Fibroblast of the aortic adventitia (primary cell): ENCODE data around the gene GNB3. TPM values are rescaled to one million over a fixed set of nuclear protein-coding genes. Genes with fewer than 3 reads are reported as not detected.
A peak's percentile ranks its signal among the peaks of the same experiment; 100 is the strongest.

ENCODE experiments used
- DNase-seq: peaks from one replicate; pipeline ENCODE4 v3.0.0-alpha.2; 2010; ENCODE audit warnings: low read depth
- H3K4me3 ChIP-seq: 2 replicates; pipeline ENCODE4 v1.5.1; 2011; ENCODE audit warnings: low read depth, mild to moderate bottlenecking, control low read depth, low read length, moderate library complexity
- CTCF ChIP-seq: IDR thresholded peaks from 2 replicates; pipeline ENCODE4 v1.5.1; 2011; ENCODE audit warnings: mild to moderate bottlenecking, low read length, control low read depth, inconsistent platforms; ENCODE audit not compliant: insufficient read depth
- total RNA-seq: library from RNA; depleted of rRNA; stranded (reverse); fragments of >200 nt; gene quantifications from 2 replicates; pipeline ENCODE4 v1.2.3, GENCODE V29; 2012; ENCODE audit warnings: low replicate concordance

Gene GNB3
- total RNA-seq, 1 donor: 3.4 TPM

GRCh38 chr12:6845395-6845794 lies 4.7 kb downstream of the GNB3 start:
- no peak for DNase-seq
- no peak overlapping the region for H3K4me3 ChIP-seq
- TF ChIP-seq CTCF: no peak

GRCh38 chr12:6846316-6846869 lies 5.7 kb downstream of the GNB3 start:
- no peak overlapping the region for H3K4me3 ChIP-seq
- TF ChIP-seq CTCF: no peak
- no peak for DNase-seq

GRCh38 chr12:6847676-6848075 lies 7.0 kb downstream of the GNB3 start:
- no peak for DNase-seq
- TF ChIP-seq CTCF: no peak
- no peak overlapping the region for H3K4me3 ChIP-seq

- no peak overlapping the region for H3K4me3 ChIP-seq
- TF ChIP-seq CTCF: no peak
- no peak for DNase-seq
Observed at GRCh38 chr12:6849427-6849826, 8.7 kb downstream of the GNB3 start.

GRCh38 chr12:6849976-6850560 lies 9.3 kb downstream of the GNB3 start:
- peak overlapping the region; percentile 61 for H3K4me3 ChIP-seq
- no peak for DNase-seq
- no peak for TF ChIP-seq CTCF

GRCh38 chr12:6850796-6851152 lies 10.0 kb downstream of the GNB3 start:
- no peak for DNase-seq
- TF ChIP-seq CTCF: no peak

More at GRCh38 chr12:6850796-6851152, 10.0 kb downstream of the GNB3 start:
- H3K4me3 ChIP-seq: peak overlapping the region; percentile 61
